TTC549 (cell line): ENCODE results near the gene SFSWAP.
"Not testable (repeated sequence)": the region's sequence is repeated elsewhere in the genome, so short reads cannot be mapped to it uniquely, and the experiment has no call there.

ENCODE experiments used
- FAIRE-seq: peaks from 2 replicates; lab custom pipeline; 2012; peaks lifted over from hg19 to GRCh38; lab: Jason Lieb, UNC

The SFSWAP gene

DNA sequence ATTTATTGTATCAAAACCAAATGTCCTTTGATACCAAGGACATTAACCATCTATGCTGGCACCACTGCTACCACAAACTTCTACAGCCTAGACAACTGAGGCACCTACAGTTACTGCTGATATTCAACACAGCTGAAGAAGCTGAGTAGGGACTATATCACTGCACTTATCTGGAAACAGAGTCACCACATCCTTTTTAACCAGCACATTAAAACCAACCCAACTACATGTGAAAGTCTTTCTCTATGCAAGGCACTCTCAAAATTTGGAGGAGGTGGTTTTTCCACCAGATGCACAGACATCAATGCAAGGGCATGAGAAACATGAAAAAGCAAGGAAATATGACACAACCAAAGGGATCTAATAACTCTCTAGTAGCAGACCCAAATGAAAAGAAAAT is 7.7 kb upstream of the SFSWAP start:
- FAIRE-seq: no peak

DNA sequence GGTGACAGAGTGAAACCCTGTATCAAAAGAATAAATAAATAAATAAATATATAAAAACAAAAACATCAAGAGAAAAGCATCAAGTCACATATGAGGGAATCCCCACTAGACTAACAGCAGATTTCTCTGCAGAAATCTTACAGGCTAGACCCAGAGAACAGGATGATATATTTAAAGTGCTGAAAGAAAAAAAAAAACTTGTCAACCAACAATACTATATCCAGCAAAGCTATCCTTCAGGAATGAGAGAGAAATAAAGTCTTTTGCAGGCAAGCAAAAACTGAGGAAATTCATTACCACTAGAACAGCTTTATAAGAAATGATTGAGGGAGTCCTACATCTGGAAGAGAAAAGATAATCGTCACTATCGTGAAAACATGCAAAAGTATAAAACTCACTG is 6.4 kb upstream of the SFSWAP start:
- no peak for FAIRE-seq

DNA sequence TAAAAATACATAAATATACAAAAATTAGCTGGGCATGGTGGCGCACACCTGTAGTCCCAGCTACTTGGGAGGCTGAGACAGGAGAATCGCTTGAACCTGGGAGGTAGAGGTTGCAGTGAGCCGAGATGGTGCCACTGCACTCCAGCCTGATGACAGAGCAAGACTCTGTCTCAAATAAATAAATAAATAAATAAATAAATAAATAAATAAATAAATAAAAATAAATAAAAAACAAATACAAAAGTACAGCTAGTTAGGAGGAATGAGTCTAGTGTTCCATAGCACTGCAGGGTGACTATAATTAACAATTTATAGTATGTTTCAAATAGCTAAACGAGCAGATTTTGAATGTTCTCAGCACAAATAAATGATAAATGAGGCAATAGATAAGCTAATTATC is 4.2 kb upstream of the SFSWAP start:
- not testable (repeated sequence) for FAIRE-seq

DNA sequence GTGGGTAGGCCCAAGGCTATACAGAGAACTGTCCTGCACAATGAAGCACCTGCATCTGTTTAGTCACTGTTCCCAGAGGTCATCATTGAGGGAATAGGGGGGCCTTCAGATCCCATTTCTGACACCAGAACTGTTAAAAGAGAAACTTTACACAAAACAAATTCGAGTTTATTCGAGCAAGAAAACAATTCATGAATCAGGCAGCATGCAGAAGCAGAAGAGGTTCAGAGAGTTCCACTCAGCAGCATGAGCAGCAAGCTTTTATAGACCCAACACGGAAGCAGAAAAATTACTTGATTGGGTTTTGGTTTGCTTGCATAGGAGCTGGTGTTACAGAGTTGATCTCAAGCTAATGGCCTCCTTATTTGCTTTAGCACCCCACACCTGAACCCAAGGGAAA is 1.7 kb upstream of the SFSWAP start:
- FAIRE-seq: no peak

DNA sequence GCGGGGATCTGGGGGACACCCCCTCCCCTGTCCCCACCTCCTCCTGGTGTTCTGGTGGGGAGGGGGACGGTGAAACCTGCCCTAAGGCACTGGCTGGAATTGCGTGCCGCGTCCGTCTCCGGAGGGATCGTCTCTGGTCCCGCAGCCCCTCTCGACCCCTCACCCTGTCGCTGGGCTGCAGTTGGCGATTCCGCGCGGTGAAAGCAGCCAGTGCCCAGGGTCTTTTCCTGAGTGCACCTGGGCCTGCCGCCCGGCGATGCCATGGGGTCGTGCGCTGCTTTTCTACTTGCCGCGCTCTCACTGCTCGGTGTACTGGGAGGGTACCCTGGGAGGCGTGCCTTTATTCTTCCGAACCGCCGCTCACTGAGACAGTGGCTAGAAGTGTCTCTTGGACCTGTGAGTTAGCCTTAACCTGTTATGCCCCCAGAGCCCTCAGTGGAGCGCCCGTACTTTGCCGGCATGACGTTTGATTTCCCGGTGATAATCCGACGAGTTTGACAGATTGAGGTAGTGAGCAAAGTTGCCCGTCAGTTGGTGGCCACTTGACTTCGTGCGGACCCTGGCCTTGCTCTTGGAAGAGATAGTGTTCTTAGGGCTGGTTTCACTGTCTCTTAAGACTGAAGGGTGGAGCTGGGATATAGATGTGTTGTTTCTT is 788 bp downstream of the SFSWAP start:
- no peak for FAIRE-seq

DNA sequence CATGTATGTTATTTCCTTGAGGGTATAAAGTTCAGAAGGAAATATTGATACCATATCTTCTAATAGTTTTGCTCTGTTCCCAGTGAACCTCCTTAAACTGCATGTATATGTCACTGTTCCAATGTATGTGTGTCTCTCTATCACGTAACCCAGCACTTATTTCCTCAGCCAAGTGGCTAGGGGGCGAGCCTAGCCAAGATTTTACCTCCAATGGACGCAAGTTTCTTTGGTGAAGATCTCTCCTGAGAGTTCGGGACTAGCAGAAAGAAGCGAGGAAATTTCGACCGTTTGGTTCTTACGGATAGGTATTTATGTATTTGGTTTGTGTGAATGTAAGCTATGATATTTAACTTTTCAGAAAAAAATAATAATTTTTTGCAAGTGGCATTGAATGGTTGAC is 2.5 kb downstream of the SFSWAP start:
- no peak for FAIRE-seq

DNA sequence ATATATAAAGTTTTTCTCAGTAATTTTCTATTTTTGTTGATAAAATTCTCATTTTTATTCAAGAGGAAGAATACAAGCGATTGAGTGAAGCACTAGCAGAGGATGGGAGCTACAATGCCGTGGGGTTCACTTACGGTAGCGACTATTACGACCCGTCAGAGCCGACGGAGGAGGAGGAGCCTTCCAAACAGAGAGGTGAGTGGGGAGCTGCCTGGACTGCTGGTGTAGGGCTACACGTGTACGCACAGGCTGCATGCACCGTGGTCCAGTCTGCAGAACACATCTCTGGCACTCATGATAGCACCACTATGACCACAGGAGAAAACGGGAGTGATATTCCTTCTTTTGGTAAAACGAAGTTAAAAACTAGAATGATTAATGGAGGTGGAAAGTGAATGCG is 3.9 kb downstream of the SFSWAP start:
- FAIRE-seq: no peak

DNA sequence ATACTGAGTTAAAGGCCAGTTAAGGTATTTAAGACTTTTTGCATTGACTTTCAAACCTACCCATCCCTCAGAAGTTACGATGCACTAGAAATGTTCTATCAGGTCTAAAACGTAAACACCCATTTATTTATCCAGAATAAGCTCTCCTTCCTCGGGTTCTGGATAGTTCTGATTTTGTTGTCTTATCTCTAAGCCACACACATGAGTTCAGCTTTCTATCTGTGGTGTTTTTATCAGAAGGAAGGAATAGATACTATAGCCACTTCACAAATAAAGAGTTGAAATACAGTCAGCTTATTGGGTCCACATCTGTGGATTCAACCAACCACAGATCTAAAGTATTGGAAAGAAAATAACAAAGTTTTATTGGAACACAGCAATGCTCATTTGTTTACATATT is 5.4 kb downstream of the SFSWAP start:
- FAIRE-seq: no peak

DNA sequence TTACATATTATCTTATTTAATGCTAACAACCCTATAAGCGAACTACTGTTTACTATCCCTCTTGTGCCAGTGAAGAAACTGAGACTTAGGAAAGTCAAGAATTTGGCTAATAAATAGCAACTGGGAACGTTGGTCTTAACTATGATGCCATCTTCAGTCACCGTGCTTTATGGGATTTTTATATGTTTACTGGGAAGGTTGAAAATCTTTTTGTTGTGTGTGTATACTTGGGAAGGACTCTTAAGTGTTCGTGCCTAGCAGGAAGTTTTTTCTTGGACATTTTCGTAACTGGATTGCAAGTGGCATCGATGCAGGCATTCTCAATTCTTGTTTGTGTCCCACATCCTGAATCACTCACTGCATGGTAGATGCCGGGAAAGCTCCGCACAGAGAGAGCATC is 9.4 kb downstream of the SFSWAP start:
- no peak for FAIRE-seq

DNA sequence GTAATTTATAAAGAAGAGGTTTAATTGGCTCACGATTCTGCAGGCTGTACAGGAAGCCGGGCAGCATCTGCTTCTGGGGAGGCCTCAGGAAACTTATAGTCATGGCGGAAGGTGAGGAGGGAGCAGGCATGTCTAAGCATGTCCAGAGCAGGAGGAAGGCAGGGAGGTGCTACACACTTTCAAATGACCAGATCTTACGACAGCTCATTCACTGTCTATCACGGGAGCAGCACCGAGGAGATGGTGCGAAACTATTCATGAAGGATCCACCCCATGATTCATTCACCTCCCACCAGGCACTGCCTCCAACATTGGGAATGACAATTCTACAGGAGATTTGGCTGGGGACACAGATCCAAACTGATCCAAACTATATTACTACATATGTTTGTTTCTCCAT is 10.0 kb downstream of the SFSWAP start:
- FAIRE-seq: no peak

DNA sequence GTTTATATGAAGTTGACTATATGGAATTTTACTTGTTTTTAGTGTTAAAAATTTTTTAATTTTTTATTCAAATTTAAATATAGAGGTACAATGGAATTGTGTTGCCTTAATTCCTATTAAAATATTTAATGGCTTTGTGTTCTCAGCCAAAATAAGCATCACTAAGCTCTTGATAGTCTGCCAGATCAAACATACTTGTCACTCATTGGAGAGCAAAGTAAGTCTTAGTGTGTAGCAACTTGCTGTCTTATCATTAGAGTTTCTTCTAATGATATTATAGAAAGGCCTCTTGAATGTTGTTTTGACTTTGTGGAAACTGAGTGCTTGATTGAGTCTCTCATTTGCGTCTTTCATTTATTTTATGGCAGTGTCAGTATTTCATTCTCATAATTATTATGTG is 10.7 kb downstream of the SFSWAP start:
- no peak for FAIRE-seq

DNA sequence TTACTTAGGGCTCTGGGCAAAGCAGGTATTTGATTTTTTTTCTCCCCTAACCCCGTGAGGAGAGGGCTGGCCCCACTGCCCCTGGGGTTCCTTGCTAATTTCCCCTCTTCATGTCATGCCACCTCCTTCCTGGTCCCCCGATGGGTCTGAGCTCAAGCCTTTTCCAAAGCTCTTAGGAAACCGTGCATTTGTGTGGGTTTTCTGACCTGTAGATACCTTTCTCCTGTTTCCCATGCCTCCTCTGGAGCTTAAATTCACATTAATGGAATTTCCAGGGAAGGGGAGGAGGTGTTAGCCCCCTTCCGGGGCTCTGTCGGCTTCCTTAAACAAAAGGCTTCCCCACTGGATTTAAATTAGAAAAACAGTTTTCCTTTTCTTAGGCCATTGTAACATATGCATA is 12.6 kb downstream of the SFSWAP start:
- FAIRE-seq: no peak

DNA sequence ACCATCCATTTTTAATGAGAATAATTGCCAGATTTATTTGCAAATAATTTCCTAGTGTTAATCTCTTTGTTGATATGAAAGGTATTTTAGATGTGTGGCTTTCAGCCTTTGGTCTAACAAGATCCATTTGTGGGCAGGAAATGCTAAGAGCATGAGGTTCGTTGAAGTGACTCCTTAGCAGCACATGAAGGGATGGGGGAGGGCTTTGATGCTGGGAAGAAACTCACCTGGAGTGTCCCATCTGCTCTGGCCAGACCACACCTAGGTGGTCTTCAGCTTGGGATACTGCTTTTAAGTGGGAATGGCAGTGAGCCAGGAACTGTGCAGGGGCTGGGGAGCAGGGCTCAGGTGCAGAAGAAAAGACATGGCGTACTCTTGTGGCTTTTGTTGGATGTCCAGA is 13.6 kb downstream of the SFSWAP start:
- no peak for FAIRE-seq

DNA sequence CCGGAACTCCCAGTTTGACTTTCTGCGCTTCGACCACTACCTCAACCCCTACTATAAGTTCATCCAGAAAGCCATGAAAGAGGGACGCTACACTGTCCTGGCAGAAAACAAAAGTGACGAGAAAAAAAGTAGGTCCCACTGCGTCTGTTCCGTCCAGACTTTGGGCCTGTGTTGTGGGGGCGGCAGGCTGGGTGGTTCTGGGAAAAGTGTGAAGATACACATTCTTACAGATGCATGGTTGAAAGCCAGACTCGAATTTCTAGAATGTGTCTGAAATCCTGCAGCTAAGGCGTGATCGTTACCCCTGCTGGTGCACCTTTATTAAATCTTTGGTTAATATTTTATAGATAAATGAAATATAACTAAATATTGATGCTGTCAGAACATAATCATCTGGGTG is 14.6 kb downstream of the SFSWAP start:
- FAIRE-seq: no peak

DNA sequence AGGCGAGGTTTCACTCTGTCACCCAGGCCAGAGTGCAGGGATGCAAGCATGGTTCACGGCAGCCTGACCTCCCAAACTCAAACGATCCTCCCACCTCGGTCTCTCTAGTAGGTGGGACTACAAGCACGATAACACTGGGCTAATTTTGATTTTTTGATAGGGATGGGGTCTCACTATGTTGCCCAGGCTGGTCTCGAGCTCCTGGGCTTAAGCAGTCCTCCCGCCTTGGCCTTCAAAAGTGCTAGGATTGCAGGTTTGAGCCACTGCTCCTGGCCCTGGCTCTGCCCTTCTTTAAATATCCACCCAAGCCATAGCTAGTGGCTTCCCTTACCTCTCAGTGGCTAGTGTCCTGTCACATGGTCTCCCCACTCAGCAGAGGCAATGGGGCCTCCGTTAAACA is 17.8 kb downstream of the SFSWAP start:
- FAIRE-seq: no peak

DNA sequence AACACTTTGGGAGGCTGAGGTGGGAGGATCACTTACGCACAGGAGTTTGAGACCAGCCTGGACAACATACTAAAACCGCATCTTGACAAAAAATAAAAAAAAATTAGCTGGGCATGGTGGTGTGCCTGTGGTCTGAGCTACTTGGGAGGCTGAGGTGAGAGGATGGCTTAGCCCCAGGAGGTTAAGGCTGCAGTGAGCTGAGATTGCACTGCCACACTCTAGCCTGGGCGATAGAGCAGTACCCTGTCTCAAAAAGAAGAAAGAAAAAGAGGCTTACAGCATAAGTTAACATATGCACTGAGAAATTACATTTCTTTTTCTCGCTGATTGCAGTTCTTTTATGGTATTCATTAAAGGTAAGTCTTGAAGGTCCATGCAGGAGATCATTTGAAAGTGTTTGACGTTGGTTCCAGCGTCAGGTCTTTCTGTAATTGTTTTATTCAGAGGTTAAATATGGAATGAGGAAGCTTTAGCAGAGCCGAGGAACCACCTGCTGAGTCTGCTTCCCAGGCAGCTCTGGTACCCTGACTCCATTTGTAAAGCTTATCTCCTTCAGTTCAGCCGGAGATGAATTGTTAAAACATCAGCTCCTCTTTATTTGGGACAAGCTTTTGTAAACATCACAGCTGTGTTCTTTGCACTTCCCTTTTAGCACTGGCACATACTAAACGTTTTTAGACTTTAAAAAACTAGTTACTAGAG is 18.5 kb downstream of the SFSWAP start:
- FAIRE-seq: no peak

DNA sequence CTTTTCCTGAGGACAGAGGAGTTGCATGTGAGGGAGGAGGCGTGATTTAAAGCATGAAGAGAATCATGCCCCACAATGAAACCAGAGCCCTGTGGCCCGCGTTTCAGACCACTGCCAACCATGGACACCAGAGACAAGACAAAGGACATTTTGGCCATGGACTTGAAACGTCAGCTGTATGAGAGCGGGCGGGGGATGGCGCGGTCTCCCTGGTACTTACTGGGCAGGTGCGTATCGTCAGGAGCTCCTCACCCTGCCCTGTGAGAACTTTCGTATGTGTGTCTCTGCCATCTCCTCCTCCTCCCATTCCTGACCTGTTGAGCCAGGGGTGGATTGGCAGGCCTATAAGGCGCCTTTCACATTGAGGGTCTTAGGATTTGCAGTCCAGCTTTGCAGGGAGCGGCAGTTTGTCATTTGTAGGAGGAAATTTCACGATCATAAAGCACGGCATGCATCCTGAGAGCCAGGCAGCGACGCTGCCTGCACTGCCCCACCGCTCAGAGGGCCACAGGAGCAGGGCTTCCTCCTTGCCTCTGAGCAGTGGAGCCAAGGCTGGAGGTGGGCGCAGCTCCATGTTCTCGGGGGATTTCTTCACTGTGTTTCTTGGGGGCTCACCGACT is 22.2 kb downstream of the SFSWAP start:
- FAIRE-seq: no peak

DNA sequence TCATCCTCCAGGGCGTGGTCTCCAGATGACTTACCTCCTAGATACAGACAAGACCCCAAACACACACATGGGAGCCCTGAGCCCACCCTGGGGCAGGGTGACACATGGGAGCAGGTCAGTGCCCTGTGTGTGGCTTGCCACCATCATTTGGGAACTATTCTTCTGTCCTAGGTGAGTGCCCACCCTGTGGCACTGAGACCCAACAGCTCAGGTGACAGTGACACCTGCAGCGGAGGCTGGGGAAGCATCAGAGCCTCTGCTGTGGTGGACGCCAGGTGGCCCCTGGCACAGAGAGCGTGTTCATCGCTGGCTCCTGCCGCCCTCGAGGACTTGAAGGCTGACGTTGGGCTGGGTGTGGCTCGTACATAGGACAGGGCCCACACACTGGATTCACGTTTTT is 23.0 kb downstream of the SFSWAP start:
- FAIRE-seq: no peak

DNA sequence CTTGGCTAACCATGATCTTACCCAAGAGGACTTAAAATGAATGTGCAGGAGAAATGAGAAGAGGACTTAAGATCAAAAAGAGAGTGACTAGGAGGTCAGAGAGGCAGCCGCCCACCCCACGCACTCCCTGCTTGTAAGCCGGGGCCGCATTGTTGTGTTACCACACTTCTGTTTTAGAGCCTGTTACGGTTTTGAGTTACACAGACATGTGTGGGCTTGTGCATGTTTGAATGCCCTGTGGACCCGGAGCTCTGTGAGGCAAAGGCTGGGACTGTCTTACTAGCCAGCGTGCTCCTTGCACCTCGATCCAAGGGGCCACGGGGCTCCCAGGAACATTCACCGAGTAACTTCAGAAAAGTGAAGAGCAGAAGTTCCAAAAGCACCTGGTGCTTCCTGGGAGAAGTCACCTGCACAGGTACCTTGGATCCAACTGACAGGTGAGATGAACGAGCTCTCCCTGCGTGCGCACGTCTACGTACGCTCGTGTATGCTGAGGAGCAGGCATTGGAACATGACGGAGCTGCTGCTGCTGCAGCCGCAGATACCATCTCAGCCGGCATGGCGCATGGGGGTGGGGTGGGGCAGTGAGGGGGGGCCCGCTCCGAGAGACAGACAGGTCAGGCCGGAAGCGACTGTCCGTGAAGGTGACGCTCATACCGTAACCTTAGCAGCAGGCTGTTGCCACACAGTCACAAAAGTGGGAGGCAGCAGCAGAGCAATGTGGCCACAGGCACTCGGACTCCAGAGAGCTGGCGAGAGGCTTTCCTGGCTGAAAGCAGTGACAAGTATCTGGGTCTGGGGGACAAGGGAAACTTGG is 23.7 kb downstream of the SFSWAP start:
- FAIRE-seq: no peak

DNA sequence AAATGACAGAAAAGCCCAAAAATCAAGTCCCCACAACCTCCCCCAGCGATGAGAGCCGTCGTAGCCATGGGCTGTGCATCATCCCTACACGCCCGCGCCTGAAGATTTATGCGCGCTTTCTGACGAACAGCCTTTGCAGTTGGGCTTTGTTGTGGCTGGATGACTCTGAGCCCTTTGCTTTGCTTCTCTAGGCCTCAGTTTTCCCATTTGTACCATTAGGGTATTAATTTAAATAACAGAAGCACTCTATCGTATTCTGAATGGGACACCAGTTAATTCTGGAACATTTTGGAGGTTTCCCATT is 24.2 kb downstream of the SFSWAP start:
- no peak for FAIRE-seq

DNA sequence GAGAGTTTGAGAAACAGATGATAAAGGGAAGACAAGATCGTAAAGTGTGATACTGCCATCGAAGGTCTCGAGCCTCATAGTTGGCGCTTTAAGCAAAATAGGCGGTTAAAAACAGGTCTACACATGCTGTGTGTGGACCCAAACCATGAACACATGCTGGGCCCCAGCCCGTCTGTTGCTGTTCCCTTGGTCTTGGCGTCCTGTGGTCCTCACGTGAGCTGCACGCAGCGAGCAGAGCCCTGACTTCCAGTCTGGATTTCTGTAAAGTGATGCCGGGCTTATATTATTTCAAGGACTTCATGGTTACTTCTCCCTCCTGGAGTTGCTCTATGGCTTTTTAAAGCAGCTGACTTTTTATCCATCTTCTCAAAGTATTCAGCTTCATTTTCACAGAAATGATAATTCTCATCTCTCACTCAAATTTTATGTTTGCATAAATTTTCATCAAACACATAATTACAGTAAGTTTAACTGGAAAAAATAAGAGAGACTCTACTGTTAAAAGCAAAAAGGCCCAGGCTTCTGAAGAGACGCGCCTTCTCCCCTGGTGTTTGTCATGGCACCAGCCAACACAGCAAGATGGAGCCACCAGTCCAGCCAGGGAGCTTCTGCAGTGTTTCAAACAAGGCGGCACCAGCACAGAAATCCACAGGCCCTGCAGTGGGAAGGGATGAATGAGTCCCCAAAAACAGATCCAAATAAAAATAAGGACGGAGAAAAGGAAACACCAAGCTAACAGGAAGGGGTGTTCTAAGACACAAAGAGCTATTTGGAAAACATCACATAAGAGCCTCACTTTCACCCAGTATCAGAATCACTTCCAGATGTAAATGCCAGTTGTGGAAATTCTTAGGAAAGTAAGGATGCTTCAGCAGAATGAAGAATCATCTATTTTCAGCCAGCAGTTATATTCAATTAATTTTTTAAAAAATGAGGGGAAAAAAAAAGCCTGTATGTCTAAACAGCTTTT is 24.9 kb downstream of the SFSWAP start:
- no peak for FAIRE-seq
